Psoas muscle (tissue), 8 donors: ENCODE results near the gene PROCR. TPM values are rescaled to one million over a fixed set of nuclear protein-coding genes. Genes with fewer than 3 reads are reported as not detected.
A peak's percentile ranks its signal among the peaks of the same experiment; 100 is the strongest.

Source experiments
- ATAC-seq, 4 donors: fragments of 200-7000 bp; cut with Tn5 transposase; one replicate each; pipeline ENCODE4 v1.9.1; 2020; ENCODE audit warnings: moderate library complexity in 3 of 4, mild to moderate bottlenecking in 2 of 4
- DNase-seq, 2 donors: peaks; one replicate each; pipeline ENCODE4 v3.0.0-alpha.2; 2020
- H3K27ac ChIP-seq: fragments of 200-600 bp; one replicate; pipeline ENCODE4 v1.8.0; 2022
- H3K27me3 ChIP-seq, 3 donors: fragments of 200-600 bp in 1 of 3; one replicate each; pipeline versions ENCODE4 v1.6.1 to v1.8.0; 2013 to 2022; ENCODE audit warnings: low read length in 2 of 3, mild to moderate bottlenecking in 2 of 3, moderate library complexity in 1 of 3; ENCODE audit not compliant: insufficient read depth in 3 of 3
- H3K36me3 ChIP-seq, 2 donors: fragments of 200-600 bp in 1 of 2; one replicate each; pipeline versions ENCODE4 v1.6.1 to v1.8.0; 2013 to 2022; ENCODE audit warnings: low read depth in 1 of 2, mild to moderate bottlenecking in 1 of 2, moderate library complexity in 1 of 2; ENCODE audit not compliant: insufficient read depth in 1 of 2
- H3K4me1 ChIP-seq: fragments of 200-600 bp; one replicate; pipeline ENCODE4 v1.8.0; 2022
- H3K4me3 ChIP-seq: fragments of 200-600 bp; one replicate; pipeline ENCODE4 v1.8.0; 2022; ENCODE audit warnings: mild to moderate bottlenecking
- H3K9me3 ChIP-seq: fragments of 200-600 bp; one replicate; pipeline ENCODE4 v1.8.0; 2022
- WGBS, 3 donors: extraction: QIAGEN DNeasy Blood & Tissue Kit; methylation state at CpG; one replicate each; pipeline versions ENCODE4 v1.1.6 to v1.1.7; 2013; 5-methylcytosine and 5-hydroxymethylcytosine counted together
- intact Hi-C, 2 donors: fragments of 100-400 bp; cut with DNase I; formaldehyde crosslinking; loops; one replicate each; pipeline versions ENCODE4 v1.11.0 to v1.14.2; 2022
- long read RNA-seq, 2 donors: library from polyadenylated mRNA; unstranded; transcript quantifications; one replicate each; pipeline ENCODE4 v2.0.0, GENCODE V29; 2021
- polyA plus RNA-seq, 3 donors: library from polyadenylated mRNA; stranded (reverse); fragments of 200-250 nt; gene quantifications; one replicate each; pipeline ENCODE4 v1.2.3, GENCODE V29; 2013
- total RNA-seq, 4 donors: library from RNA; stranded (reverse); fragmentation: NEBNext Ultra II Directional in 2 of 4; extraction: Animal tissue kit (Norgen Biotek cat#: 25700) in 2 of 4; gene quantifications; one replicate each; pipeline versions ENCODE4 v1.2.1 to v1.2.4, GENCODE V29; 2021 to 2023
- TF ChIP-seq, protein P1 (sequence below): fragments of 200-600 bp; IDR thresholded peaks from one replicate; pipeline ENCODE4 v1.8.0; 2022; ENCODE audit warnings: antibody characterized with exemption
- donor health status: healthy with polysubstance abuse.
- donor health status: DM: no; HTN: no; CAD: no; lungs with moderate emphysema.
- donor health status: Bipolar disorder and iron deficiency.
- donor health status: healthy.
- donor health status: DM: yes; HTN: yes; CAD: no.
- donor health status: DM: no; HTN: no; CAD: no.
- donor health status: DM: no; HTN: no; CAD: no.
- donor health status: DM: yes; HTN: yes; CAD: no.

The PROCR gene
- total RNA-seq = 1 to 10 TPM; 2.8 to 8.8 (median 6.4) TPM
- 1 to 10 TPM; 5.2 to 7.1 (median 6.1) TPM for polyA plus RNA-seq
- long read RNA-seq, donor 1, partial matches to known transcripts = 0 of 2 reads
- long read RNA-seq, donor 1, other reads (novel, unspliced or antisense) = 0 of 2 reads
- long read RNA-seq, donor 2, transcript PROCR-201 (4 exons, 1,348 nt) = major isoform, 6 of 14 reads
- long read RNA-seq, donor 2, partial matches to known transcripts = 1 of 14 reads
- long read RNA-seq, donor 2, other reads (novel, unspliced or antisense) = 7 of 14 reads

DNA sequence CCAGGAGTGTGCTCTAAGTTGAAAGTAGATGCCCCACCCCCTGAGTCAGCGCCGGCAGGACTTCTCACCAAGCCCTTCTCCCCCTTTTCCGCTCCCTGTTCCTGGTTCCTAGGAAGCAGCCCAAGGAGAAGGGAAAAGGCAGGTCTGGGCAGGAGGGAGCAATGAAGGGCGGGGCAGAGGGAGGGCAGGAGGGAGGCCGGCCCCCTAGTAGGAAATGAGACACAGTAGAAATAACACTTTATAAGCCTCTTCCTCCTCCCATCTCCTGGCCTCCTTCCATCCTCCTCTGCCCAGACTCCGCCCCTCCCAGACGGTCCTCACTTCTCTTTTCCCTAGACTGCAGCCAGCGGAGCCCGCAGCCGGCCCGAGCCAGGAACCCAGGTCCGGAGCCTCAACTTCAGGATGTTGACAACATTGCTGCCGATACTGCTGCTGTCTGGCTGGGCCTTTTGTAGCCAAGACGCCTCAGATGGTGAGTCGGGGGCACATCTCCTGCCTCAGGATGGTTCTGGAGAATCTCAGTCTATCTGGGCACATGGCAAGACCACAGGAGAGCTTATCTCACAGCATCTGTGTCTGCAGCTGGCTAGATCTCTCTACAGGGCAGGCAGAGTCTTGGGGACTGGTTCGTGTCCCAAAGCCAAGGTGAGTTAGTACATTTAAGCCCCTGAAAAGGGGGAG lies at the start of gene PROCR:
Gene PROCR, plus strand, starts transcription at position 320 of the 681 bp plus-strand sequence. Its CDS starts 83 bp downstream, at position 403.
- DNase-seq (peak; percentile 88), ATAC-seq (peak; percentile 44 to 81 (median 80))
- TF ChIP-seq, protein P1, sequence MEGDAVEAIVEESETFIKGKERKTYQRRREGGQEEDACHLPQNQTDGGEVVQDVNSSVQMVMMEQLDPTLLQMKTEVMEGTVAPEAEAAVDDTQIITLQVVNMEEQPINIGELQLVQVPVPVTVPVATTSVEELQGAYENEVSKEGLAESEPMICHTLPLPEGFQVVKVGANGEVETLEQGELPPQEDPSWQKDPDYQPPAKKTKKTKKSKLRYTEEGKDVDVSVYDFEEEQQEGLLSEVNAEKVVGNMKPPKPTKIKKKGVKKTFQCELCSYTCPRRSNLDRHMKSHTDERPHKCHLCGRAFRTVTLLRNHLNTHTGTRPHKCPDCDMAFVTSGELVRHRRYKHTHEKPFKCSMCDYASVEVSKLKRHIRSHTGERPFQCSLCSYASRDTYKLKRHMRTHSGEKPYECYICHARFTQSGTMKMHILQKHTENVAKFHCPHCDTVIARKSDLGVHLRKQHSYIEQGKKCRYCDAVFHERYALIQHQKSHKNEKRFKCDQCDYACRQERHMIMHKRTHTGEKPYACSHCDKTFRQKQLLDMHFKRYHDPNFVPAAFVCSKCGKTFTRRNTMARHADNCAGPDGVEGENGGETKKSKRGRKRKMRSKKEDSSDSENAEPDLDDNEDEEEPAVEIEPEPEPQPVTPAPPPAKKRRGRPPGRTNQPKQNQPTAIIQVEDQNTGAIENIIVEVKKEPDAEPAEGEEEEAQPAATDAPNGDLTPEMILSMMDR = no peak
- intact Hi-C loops = no loop called here
- H3K36me3 ChIP-seq = no peaks in the 10 kb centered on the region
- 9 to 15% (median 13%) methylated on average over 15 to 16 of the region's 16 CpGs for WGBS, 3 donors
- no peaks in the 10 kb centered on the region for H3K9me3 ChIP-seq
- H3K27ac ChIP-seq = peak within 1 kb of the TSS; percentile 16
- no peaks in the 10 kb centered on the region for H3K4me1 ChIP-seq
- H3K4me3 ChIP-seq = peak within 1 kb of the TSS; percentile 55
- H3K27me3 ChIP-seq = peaks cover 0 to 2% (median 0%) of the 10 kb centered on the region in 3 donors

DNA sequence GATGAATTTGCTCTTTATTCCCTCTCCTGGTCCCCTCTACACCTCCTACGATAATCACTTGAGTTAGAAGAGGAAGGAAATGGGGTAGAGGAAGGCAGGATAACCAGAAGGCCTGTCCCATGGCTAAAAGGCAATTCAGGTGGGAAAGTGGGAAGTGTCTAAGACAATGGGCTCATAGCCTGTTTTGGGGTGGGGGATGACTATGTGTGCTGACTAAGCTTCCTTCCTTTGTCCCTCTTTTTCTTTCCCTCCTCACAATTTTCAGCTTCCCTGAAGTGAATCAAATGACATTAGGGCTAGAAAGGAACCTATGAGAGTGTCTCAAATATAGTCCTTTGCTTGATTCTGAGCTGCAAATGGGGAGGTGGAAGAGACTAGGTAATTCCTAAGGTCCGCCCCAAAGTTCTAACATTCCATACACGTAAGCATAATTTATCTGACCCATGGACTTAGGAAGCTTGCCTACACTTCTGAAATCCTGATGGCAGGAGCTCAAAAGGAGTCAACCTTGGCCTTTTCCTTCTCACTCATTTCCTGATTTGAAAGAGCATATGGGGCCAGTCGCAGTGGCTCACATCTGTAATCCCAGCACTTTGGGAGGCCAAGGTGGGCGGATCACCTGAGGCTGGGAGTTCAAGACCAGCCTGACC lies 49.0 kb upstream of the PROCR start:
- no peak overlapping the region for H3K4me3 ChIP-seq
- H3K4me1 ChIP-seq = no peaks in the 10 kb centered on the region
- no peaks in the 10 kb centered on the region for H3K9me3 ChIP-seq
- DNase-seq (no peak), ATAC-seq (no peak)
- TF ChIP-seq, protein P1 = no peak
- no peak overlapping the region for H3K27ac ChIP-seq
- peaks cover 8 to 94% of the 10 kb centered on the region in 2 donors for H3K36me3 ChIP-seq
- intact Hi-C loops = no loop called here
- WGBS, 3 donors = 71 to 94% (median 94%) methylated on average over 5 of the region's 5 CpGs
- no peaks in the 10 kb centered on the region for H3K27me3 ChIP-seq

DNA sequence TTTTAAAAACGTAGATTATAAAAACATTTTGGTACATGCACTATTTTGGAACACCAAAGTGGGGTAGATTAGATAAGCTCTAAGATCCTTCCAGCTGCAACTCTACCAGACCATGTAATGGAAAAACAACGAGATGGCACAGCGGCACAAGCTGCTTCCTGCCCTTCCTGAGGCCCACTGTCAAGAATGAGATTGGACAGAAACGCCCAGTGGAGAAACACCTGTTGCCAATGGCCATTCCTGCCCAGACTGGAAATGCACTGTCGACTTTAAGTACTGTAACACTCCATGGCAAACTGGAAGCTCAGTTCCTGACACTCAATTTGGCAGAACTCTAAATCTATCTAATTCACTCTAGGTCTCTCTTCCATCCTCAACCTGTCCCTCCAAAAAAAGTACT lies 46.1 kb upstream of the PROCR start:
- Histone ChIP-seq H3K4me3 (no peak overlapping the region), H3K27me3 (no peaks in the 10 kb centered on the region), H3K9me3 (no peaks in the 10 kb centered on the region), H3K4me1 (no peaks in the 10 kb centered on the region), H3K27ac (no peak overlapping the region), H3K36me3 (peaks cover 10 to 96% of the 10 kb centered on the region in 2 donors)
- ATAC-seq (no peak), DNase-seq (no peak)
- TF ChIP-seq, protein P1 = no peak
- intact Hi-C loops = no loop called here
- WGBS, 3 donors = 50 to 76% (median 69%) methylated on average over 5 of the region's 5 CpGs

DNA sequence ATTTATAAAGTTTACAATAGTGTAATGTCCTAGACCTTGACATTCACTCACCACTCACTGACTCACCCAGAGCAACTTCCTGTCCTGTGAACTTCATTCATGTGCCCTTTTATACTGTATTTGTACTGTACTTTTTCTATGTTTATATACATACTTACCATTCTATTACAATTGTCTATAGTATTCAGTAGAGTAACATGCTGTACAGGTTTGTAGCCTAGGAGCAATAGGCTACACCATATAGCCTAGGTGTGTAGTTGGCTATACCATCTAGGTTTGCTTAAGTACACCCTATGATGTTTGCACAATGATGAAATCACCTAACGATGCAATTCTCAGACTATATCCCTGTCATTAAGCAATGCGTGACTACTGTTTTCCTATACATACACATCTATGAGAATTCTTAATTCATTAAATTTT lies 42.2 kb upstream of the PROCR start:
- Histone ChIP-seq H3K27me3 (no peaks in the 10 kb centered on the region), H3K36me3 (peaks cover 10 to 96% of the 10 kb centered on the region in 2 donors), H3K4me3 (no peak overlapping the region), H3K27ac (no peak overlapping the region), H3K4me1 (no peaks in the 10 kb centered on the region), H3K9me3 (no peaks in the 10 kb centered on the region)
- 90 to 93% (median 92%) methylated on average over 2 of the region's 2 CpGs for WGBS, 3 donors
- DNase-seq (no peak), ATAC-seq (no peak)
- intact Hi-C loops = no loop called here
- TF ChIP-seq, protein P1 = no peak
